Panc1 (cell line): ENCODE data around the gene DCHS2. TPM values are rescaled to one million over a fixed set of nuclear protein-coding genes. Genes with fewer than 3 reads are reported as not detected.

Experiments used
- ATAC-seq: fragments of 200-7000 bp; cut with Tn5 transposase; 2 replicates; pipeline ENCODE4 v1.9.1; 2020; ENCODE audit warnings: mild to moderate bottlenecking, moderate library complexity
- BruUV-seq: library from RNA; stranded (reverse); fragments of 400-500 nt; replicated peaks from 2 replicates; lab custom pipeline; 2021; lab: Mats Ljungman, UMichigan
- CTCF ChIA-PET: fragments of 300-600 bp; sonication (Branson Sonifier 250); formaldehyde crosslinking; loops from one replicate; lab custom pipeline; 2022; ENCODE audit warnings: antibody characterized with exemption; lab: Charles Lee
- POLR2A ChIA-PET: fragments of 300-600 bp; sonication (Branson Sonifier 250); formaldehyde crosslinking; loops from one replicate; lab custom pipeline; 2022; ENCODE audit warnings: antibody characterized with exemption; lab: Charles Lee
- DNase-seq: peaks from one replicate; pipeline ENCODE4 v3.0.0-alpha.2; 2010; ENCODE audit warnings: low read depth, low spot score
- H3K27ac ChIP-seq: 2 replicates; pipeline ENCODE4 v1.5.1; 2011; ENCODE audit warnings: mild to moderate bottlenecking, low read length, inconsistent platforms
- H3K27me3 ChIP-seq: fragments of 200-500 bp; sonication (Bioruptor generic); 2 replicates; pipeline ENCODE4 v1.6.0; 2014; ENCODE audit warnings: low read length, inconsistent platforms; ENCODE audit not compliant: control insufficient read depth, insufficient read depth
- H3K36me3 ChIP-seq: fragments of 200-500 bp; sonication (Bioruptor generic); 2 replicates; pipeline ENCODE4 v1.5.1; 2014; ENCODE audit warnings: inconsistent platforms, mild to moderate bottlenecking, low read length, moderate library complexity; ENCODE audit not compliant: control insufficient read depth, insufficient read depth
- H3K4me1 ChIP-seq: 2 replicates; pipeline ENCODE4 v1.5.1; 2011; ENCODE audit warnings: inconsistent platforms, mild to moderate bottlenecking, low read length, moderate library complexity; ENCODE audit not compliant: control insufficient read depth, insufficient read depth
- H3K4me3 ChIP-seq, 2 experiments: 2 replicates each; pipeline ENCODE4 v1.5.1; 2011 to 2012; ENCODE audit warnings: low read depth in 2 of 2, low read length in 2 of 2, mild to moderate bottlenecking in 2 of 2, inconsistent platforms in 1 of 2, moderate library complexity in 1 of 2
- H3K9me3 ChIP-seq: fragments of 200-500 bp; sonication (Bioruptor generic); 2 replicates; pipeline ENCODE4 v1.5.1; 2014; ENCODE audit warnings: low read depth, mild to moderate bottlenecking, inconsistent platforms, low read length, moderate library complexity; ENCODE audit not compliant: control insufficient read depth, insufficient read depth
- POLR2AphosphoS5 ChIP-seq: IDR thresholded peaks from 2 replicates; pipeline ENCODE4 v1.6.1; 2012; ENCODE audit warnings: mild to moderate bottlenecking, low read depth, low read length, moderate library complexity
- SIN3A ChIP-seq: IDR thresholded peaks from 2 replicates; pipeline ENCODE4 v1.6.1; 2012; ENCODE audit warnings: low read depth, mild to moderate bottlenecking, low read length, moderate library complexity, borderline replicate concordance; ENCODE audit not compliant: insufficient read depth
- TCF7L2 ChIP-seq: IDR thresholded peaks from 2 replicates; pipeline ENCODE4 v1.6.1; 2011; ENCODE audit warnings: mild to moderate bottlenecking, low read depth, low read length, inconsistent platforms
- in situ Hi-C: cut with HindIII; loops from 2 replicates; pipeline ENCODE4 v1.10.0; 2016; ENCODE audit warnings: low sequenced_read_pairs, low pct_unique_long_range_greater_than_20kb
- intact Hi-C: fragments of 100-400 bp; cut with micrococcal nuclease; formaldehyde crosslinking; loops from one replicate; pipeline ENCODE4 v1.10.0; 2022; ENCODE audit not compliant: unreplicated experiment
- total RNA-seq: library from RNA; stranded (reverse); gene quantifications from one replicate; pipeline ENCODE4 v1.2.1, GENCODE V29; 2021; ENCODE audit not compliant: unreplicated experiment
- TF ChIP-seq, protein P1 (sequence below): fragments of 450-650 bp; IDR thresholded peaks from 2 replicates; pipeline ENCODE4 v1.5.1; 2017; ENCODE audit warnings: mild to moderate bottlenecking
- TF ChIP-seq, protein P2 (sequence below), 2 experiments: IDR thresholded peaks; 2 replicates each; pipeline ENCODE4 v1.6.1; 2011 to 2012; ENCODE audit warnings: low read depth in 2 of 2, control low read depth in 1 of 2, low read length in 1 of 2, mild to moderate bottlenecking in 1 of 2, moderate library complexity in 1 of 2; ENCODE audit not compliant: insufficient read depth in 1 of 2

DCHS2 gene
- total RNA-seq, 1 experiment from 2014 or later: not detected

DNA sequence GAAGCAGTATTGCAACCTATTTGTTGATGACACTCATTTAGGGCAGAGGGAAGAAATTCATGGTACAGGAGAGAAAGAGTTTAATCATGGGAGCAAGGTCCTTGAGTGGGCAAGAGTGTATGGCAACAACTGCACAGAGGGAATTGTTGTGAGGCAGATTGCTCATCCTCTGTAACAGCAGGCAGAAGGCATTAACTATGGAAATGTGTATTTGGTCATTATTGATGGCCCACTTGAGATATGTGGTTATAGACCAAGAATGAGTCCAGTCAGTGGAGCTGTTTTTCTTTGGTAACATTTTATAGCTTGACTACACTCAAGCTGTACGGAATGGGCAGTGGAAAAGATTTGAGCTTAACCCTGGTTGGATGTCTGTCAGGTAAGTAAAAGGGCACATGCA is 42.7 kb upstream of the DCHS2 start:
- no peak overlapping the region for H3K4me3 ChIP-seq
- no peaks in the 10 kb centered on the region for H3K9me3 ChIP-seq
- intact Hi-C loops (no loop called here), in situ Hi-C loops (no loop called here)
- ChIA-PET POLR2A (no interaction called here), CTCF (no interaction called here)
- peaks cover 10% of the 10 kb centered on the region for H3K36me3 ChIP-seq
- no peak for TF ChIP-seq SIN3A
- TF ChIP-seq POLR2AphosphoS5: no peak
- no peak for TF ChIP-seq TCF7L2
- TF ChIP-seq, protein P1, sequence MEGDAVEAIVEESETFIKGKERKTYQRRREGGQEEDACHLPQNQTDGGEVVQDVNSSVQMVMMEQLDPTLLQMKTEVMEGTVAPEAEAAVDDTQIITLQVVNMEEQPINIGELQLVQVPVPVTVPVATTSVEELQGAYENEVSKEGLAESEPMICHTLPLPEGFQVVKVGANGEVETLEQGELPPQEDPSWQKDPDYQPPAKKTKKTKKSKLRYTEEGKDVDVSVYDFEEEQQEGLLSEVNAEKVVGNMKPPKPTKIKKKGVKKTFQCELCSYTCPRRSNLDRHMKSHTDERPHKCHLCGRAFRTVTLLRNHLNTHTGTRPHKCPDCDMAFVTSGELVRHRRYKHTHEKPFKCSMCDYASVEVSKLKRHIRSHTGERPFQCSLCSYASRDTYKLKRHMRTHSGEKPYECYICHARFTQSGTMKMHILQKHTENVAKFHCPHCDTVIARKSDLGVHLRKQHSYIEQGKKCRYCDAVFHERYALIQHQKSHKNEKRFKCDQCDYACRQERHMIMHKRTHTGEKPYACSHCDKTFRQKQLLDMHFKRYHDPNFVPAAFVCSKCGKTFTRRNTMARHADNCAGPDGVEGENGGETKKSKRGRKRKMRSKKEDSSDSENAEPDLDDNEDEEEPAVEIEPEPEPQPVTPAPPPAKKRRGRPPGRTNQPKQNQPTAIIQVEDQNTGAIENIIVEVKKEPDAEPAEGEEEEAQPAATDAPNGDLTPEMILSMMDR: no peak
- BruUV-seq: no TSS peak
- no peak for DNase-seq
- no peak overlapping the region for H3K27ac ChIP-seq
- ATAC-seq: no peak
- H3K4me1 ChIP-seq: no peaks in the 10 kb centered on the region
- H3K27me3 ChIP-seq: no peaks in the 10 kb centered on the region

DNA sequence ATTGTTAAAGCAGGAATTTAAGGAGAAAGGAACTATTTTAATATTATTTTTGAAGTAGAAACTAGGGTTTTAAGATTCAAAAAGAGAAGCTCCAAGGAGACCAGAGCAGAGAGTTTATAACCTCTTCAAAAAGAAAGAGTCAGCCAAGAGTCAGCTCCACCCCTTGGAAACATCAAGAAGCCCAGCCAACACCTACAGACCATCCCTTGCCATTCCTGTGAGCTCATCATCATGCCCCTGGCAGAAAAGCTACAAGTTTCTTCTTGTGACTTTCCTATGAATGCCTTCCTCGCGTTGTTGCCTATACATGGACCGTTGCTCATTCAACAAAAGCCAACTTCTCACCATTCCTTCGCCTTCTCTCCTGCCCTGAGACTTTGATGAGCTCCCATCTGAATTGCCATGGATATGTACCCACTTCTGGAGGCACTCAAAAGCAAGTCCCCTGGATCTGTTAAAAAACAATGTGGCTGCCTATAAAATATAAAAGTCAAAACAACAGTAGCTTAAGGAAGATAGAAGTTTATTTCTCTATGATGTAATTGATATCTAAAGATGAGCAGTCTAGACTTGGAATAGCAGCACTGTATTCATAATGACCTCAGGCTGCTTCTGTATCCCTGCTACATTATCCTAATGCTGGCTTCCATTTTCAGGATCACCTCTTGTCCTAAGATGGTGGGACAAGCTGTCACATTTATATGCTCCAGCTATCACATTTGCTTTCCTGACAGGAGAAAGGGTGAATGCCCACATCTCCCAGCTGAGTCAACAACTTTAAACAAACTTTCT is 38.3 kb upstream of the DCHS2 start:
- intact Hi-C loops: no loop called here
- no peaks in the 10 kb centered on the region for H3K36me3 ChIP-seq
- TF ChIP-seq, protein P1: no peak
- no peak for TF ChIP-seq SIN3A
- TF ChIP-seq, protein P2, sequence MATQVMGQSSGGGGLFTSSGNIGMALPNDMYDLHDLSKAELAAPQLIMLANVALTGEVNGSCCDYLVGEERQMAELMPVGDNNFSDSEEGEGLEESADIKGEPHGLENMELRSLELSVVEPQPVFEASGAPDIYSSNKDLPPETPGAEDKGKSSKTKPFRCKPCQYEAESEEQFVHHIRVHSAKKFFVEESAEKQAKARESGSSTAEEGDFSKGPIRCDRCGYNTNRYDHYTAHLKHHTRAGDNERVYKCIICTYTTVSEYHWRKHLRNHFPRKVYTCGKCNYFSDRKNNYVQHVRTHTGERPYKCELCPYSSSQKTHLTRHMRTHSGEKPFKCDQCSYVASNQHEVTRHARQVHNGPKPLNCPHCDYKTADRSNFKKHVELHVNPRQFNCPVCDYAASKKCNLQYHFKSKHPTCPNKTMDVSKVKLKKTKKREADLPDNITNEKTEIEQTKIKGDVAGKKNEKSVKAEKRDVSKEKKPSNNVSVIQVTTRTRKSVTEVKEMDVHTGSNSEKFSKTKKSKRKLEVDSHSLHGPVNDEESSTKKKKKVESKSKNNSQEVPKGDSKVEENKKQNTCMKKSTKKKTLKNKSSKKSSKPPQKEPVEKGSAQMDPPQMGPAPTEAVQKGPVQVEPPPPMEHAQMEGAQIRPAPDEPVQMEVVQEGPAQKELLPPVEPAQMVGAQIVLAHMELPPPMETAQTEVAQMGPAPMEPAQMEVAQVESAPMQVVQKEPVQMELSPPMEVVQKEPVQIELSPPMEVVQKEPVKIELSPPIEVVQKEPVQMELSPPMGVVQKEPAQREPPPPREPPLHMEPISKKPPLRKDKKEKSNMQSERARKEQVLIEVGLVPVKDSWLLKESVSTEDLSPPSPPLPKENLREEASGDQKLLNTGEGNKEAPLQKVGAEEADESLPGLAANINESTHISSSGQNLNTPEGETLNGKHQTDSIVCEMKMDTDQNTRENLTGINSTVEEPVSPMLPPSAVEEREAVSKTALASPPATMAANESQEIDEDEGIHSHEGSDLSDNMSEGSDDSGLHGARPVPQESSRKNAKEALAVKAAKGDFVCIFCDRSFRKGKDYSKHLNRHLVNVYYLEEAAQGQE (IDR thresholded peaks at IDR 0.05; ENCODE audit: insufficient read depth in 1 of 2, low read depth in 2 of 2, low read length in 1 of 2): no peak
- no peaks in the 10 kb centered on the region for H3K27me3 ChIP-seq
- CTCF ChIA-PET: interaction anchor here (1.1 kb wide), 1 partner anchor 24 kb away, joined by 3 read pairs; no protein-coding TSS in a partner anchor
- DNase-seq: no peak
- H3K4me1 ChIP-seq: no peaks in the 10 kb centered on the region
- no peak overlapping the region for H3K27ac ChIP-seq
- in situ Hi-C loops: no loop called here
- POLR2A ChIA-PET: no interaction called here
- ATAC-seq: no peak
- H3K4me3 ChIP-seq: no peak overlapping the region
- no peaks in the 10 kb centered on the region for H3K9me3 ChIP-seq
- no TSS peak for BruUV-seq
